GM19455 (cell line): ENCODE data around the gene ATF6.
"Not testable (repeated sequence)": the region's sequence is repeated elsewhere in the genome, so short reads cannot be mapped to it uniquely, and the experiment has no call there.

Experiments used
- ATAC-seq: cut with Tn5 transposase; IDR thresholded peaks from one replicate; pipeline ENCODE4 v1.9.1; 2021; ENCODE audit not compliant: unreplicated experiment

ATF6 gene

GRCh38 chr1:161733526-161733925 is 32.6 kb upstream of the ATF6 start:
- no peak for ATAC-seq

- ATAC-seq, result no peak
These were observed 30.3 kb upstream of the ATF6 start for GRCh38 chr1:161735837-161736236.

- ATAC-seq, result no peak
These were observed 29.7 kb upstream of the ATF6 start for GRCh38 chr1:161736335-161736969.

GRCh38 chr1:161737625-161738024 is 28.5 kb upstream of the ATF6 start:
- ATAC-seq, result no peak

- peak; percentile 67 for ATAC-seq
These were observed 27.4 kb upstream of the ATF6 start for GRCh38 chr1:161738627-161739287.

- ATAC-seq, result no peak
These were observed 26.1 kb upstream of the ATF6 start for GRCh38 chr1:161739865-161740566.

- ATAC-seq, result no peak
These were observed 25.2 kb upstream of the ATF6 start for GRCh38 chr1:161740921-161741320.

- no peak for ATAC-seq
These were observed 22.9 kb upstream of the ATF6 start for GRCh38 chr1:161743231-161743630.

- no peak for ATAC-seq
These were observed 18.3 kb upstream of the ATF6 start for GRCh38 chr1:161747801-161748200.

GRCh38 chr1:161749509-161750407 is 16.4 kb upstream of the ATF6 start, which contains the start of gene DUSP12:
Gene DUSP12 (plus strand): TSS chr1:161749786. CDS start chr1:161749802, 16 bp downstream.
- ATAC-seq, result peak; percentile 96

GRCh38 chr1:161763522-161764098 is 2.5 kb upstream of the ATF6 start:
- ATAC-seq, result no peak

GRCh38 chr1:161768461-161768860 is 2.3 kb downstream of the ATF6 start:
- no peak for ATAC-seq

GRCh38 chr1:161768986-161769672 is 3.0 kb downstream of the ATF6 start:
- ATAC-seq, result no peak

GRCh38 chr1:161769673-161770045 is 3.5 kb downstream of the ATF6 start:
- ATAC-seq, result not testable (repeated sequence)

- ATAC-seq, result no peak
These were observed 4.1 kb downstream of the ATF6 start for GRCh38 chr1:161770250-161770649.

GRCh38 chr1:161771161-161771560 is 5.0 kb downstream of the ATF6 start:
- no peak for ATAC-seq

GRCh38 chr1:161771973-161772372 is 5.9 kb downstream of the ATF6 start:
- no peak for ATAC-seq

- no peak for ATAC-seq
These were observed 6.3 kb downstream of the ATF6 start for GRCh38 chr1:161772397-161772796.

GRCh38 chr1:161773791-161774190 is 7.7 kb downstream of the ATF6 start:
- no peak for ATAC-seq

GRCh38 chr1:161777261-161777660 is 11.1 kb downstream of the ATF6 start:
- ATAC-seq, result no peak
